Measurements from ENCODE around the gene CTNNA2.

Gene CTNNA2

GRCh38 chr2:80573950-80574349, 1061.1 kb downstream of the CTNNA2 start:
- DNase-seq (ENCODE audit: low read depth), result no peak

GRCh38 chr2:80579756-80580155, 1066.9 kb downstream of the CTNNA2 start:
- DNase-seq (ENCODE audit: low read depth), result no peak

GRCh38 chr2:80591233-80591632, 1078.4 kb downstream of the CTNNA2 start:
- DNase-seq (ENCODE audit: low read depth), result no peak

- DNase-seq (ENCODE audit: low read depth), result no peak
Measured at GRCh38 chr2:80592106-80592505, 1079.3 kb downstream of the CTNNA2 start.

DNA sequence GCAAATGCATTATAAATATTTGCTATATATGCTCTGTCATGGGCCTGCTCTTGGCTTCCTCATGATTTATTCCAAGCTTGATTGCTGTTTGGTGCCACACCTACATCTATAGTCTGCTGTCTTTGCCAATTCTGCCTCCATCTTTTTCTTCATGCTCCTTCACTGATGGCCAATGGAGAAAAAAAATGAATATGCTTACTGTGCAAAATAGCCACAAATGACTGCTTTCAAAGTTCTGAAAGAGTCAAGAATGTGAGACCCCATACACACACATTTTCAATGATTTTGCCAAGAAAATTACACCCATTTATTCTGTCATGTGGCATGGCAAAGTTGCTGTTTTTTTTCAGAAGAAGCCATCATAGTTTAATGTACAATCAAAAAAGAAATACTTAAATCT, 1097.3 kb downstream of the CTNNA2 start:
- no peak for DNase-seq (ENCODE audit: low read depth)

- DNase-seq (ENCODE audit: low read depth), result no peak
Measured at GRCh38 chr2:80621656-80622055, 1108.8 kb downstream of the CTNNA2 start.

- no peak for DNase-seq (ENCODE audit: low read depth)
Measured at GRCh38 chr2:80624062-80624461, 1111.2 kb downstream of the CTNNA2 start.

GRCh38 chr2:80634590-80634989, 1121.7 kb downstream of the CTNNA2 start:
- DNase-seq (ENCODE audit: low read depth), result no peak

GRCh38 chr2:80638783-80639182, 1125.9 kb downstream of the CTNNA2 start:
- no peak for DNase-seq (ENCODE audit: low read depth)

DNA sequence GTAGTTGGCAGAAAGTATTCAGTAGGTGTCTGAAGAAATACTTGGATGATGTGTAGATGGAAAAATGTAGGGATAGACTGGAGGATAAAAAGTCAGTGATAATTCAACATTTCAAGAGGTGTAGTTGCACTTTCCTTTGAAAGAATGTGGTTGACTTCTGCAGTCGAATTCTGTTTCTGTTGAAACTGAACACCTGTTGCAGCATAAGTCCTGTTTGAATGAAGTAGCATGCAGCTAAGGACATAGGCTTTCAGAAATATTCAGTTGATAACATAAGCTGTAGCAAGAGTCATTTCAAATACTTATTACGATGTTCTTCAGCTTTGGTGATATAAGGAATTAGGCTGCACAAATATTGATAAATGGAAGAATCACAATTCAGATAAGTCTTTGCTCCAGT, 1129.6 kb downstream of the CTNNA2 start:
- DNase-seq (ENCODE audit: low read depth), result no peak

- no peak for DNase-seq (ENCODE audit: low read depth)
Measured at GRCh38 chr2:80643598-80643997, 1130.7 kb downstream of the CTNNA2 start.

DNA sequence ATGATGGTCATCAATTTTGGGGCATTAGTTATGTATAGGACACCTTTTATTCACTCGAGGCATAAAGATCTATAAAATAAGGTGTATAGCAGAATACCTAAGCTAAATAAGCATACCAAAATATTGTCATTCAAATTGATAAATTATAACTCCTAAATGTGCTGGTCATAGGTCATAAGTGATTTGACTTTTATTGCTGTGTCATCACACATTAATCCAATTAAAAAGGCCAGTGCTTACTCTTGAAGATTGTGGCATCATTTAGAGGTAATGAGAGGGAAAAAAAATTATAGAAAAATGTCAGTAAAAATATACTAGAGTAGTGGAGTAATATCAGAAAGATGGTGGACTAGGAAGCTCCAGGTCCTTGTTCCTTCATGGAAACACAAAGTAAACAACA, 1138.6 kb downstream of the CTNNA2 start:
- DNase-seq (ENCODE audit: low read depth), result no peak

GRCh38 chr2:80655265-80655664, 1142.4 kb downstream of the CTNNA2 start:
- no peak for DNase-seq (ENCODE audit: low read depth)

- no peak for DNase-seq (ENCODE audit: low read depth)
Measured at GRCh38 chr2:80670763-80671162, 1157.9 kb downstream of the CTNNA2 start.

- no peak for DNase-seq (ENCODE audit: low read depth)
Measured at GRCh38 chr2:80687524-80687923, 1174.7 kb downstream of the CTNNA2 start.

GRCh38 chr2:80689106-80689505, 1176.3 kb downstream of the CTNNA2 start:
- no peak for DNase-seq (ENCODE audit: low read depth)

Data from activated T-cell treated with anti-CD3 and anti-CD28 coated beads for 1 hour (primary cell).